Panc1 (cell line): ENCODE results near the gene SLC8B1. TPM values are rescaled to one million over a fixed set of nuclear protein-coding genes. Genes with fewer than 3 reads are reported as not detected.

Experiments
- ATAC-seq: fragments of 200-7000 bp; cut with Tn5 transposase; 2 replicates; pipeline ENCODE4 v1.9.1; 2020; ENCODE audit warnings: mild to moderate bottlenecking, moderate library complexity
- BruUV-seq: library from RNA; stranded (reverse); fragments of 400-500 nt; replicated peaks from 2 replicates; lab custom pipeline; 2021; lab: Mats Ljungman, UMichigan
- CTCF ChIA-PET: fragments of 300-600 bp; sonication (Branson Sonifier 250); formaldehyde crosslinking; loops from one replicate; lab custom pipeline; 2022; ENCODE audit warnings: antibody characterized with exemption; lab: Charles Lee
- POLR2A ChIA-PET: fragments of 300-600 bp; sonication (Branson Sonifier 250); formaldehyde crosslinking; loops from one replicate; lab custom pipeline; 2022; ENCODE audit warnings: antibody characterized with exemption; lab: Charles Lee
- DNase-seq: peaks from one replicate; pipeline ENCODE4 v3.0.0-alpha.2; 2010; ENCODE audit warnings: low read depth, low spot score
- H3K27ac ChIP-seq: 2 replicates; pipeline ENCODE4 v1.5.1; 2011; ENCODE audit warnings: mild to moderate bottlenecking, low read length, inconsistent platforms
- H3K27me3 ChIP-seq: fragments of 200-500 bp; sonication (Bioruptor generic); 2 replicates; pipeline ENCODE4 v1.6.0; 2014; ENCODE audit warnings: low read length, inconsistent platforms; ENCODE audit not compliant: control insufficient read depth, insufficient read depth
- H3K36me3 ChIP-seq: fragments of 200-500 bp; sonication (Bioruptor generic); 2 replicates; pipeline ENCODE4 v1.5.1; 2014; ENCODE audit warnings: inconsistent platforms, mild to moderate bottlenecking, low read length, moderate library complexity; ENCODE audit not compliant: control insufficient read depth, insufficient read depth
- H3K4me1 ChIP-seq: 2 replicates; pipeline ENCODE4 v1.5.1; 2011; ENCODE audit warnings: inconsistent platforms, mild to moderate bottlenecking, low read length, moderate library complexity; ENCODE audit not compliant: control insufficient read depth, insufficient read depth
- H3K4me3 ChIP-seq, 2 experiments: 2 replicates each; pipeline ENCODE4 v1.5.1; 2011 to 2012; ENCODE audit warnings: low read depth in 2 of 2, low read length in 2 of 2, mild to moderate bottlenecking in 2 of 2, inconsistent platforms in 1 of 2, moderate library complexity in 1 of 2
- H3K9me3 ChIP-seq: fragments of 200-500 bp; sonication (Bioruptor generic); 2 replicates; pipeline ENCODE4 v1.5.1; 2014; ENCODE audit warnings: low read depth, mild to moderate bottlenecking, inconsistent platforms, low read length, moderate library complexity; ENCODE audit not compliant: control insufficient read depth, insufficient read depth
- CTCF ChIP-seq: fragments of 450-650 bp; IDR thresholded peaks from 2 replicates; pipeline ENCODE4 v1.5.1; 2017; ENCODE audit warnings: mild to moderate bottlenecking
- POLR2AphosphoS5 ChIP-seq: IDR thresholded peaks from 2 replicates; pipeline ENCODE4 v1.6.1; 2012; ENCODE audit warnings: mild to moderate bottlenecking, low read depth, low read length, moderate library complexity
- SIN3A ChIP-seq: IDR thresholded peaks from 2 replicates; pipeline ENCODE4 v1.6.1; 2012; ENCODE audit warnings: low read depth, mild to moderate bottlenecking, low read length, moderate library complexity, borderline replicate concordance; ENCODE audit not compliant: insufficient read depth
- TCF7L2 ChIP-seq: IDR thresholded peaks from 2 replicates; pipeline ENCODE4 v1.6.1; 2011; ENCODE audit warnings: mild to moderate bottlenecking, low read depth, low read length, inconsistent platforms
- in situ Hi-C: cut with HindIII; loops from 2 replicates; pipeline ENCODE4 v1.10.0; 2016; ENCODE audit warnings: low sequenced_read_pairs, low pct_unique_long_range_greater_than_20kb
- intact Hi-C: fragments of 100-400 bp; cut with micrococcal nuclease; formaldehyde crosslinking; loops from one replicate; pipeline ENCODE4 v1.10.0; 2022; ENCODE audit not compliant: unreplicated experiment
- total RNA-seq: library from RNA; stranded (reverse); gene quantifications from one replicate; pipeline ENCODE4 v1.2.1, GENCODE V29; 2021; ENCODE audit not compliant: unreplicated experiment
- TF ChIP-seq, protein P1 (sequence below), 2 experiments: IDR thresholded peaks; 2 replicates each; pipeline ENCODE4 v1.6.1; 2011 to 2012; ENCODE audit warnings: low read depth in 2 of 2, control low read depth in 1 of 2, low read length in 1 of 2, mild to moderate bottlenecking in 1 of 2, moderate library complexity in 1 of 2; ENCODE audit not compliant: insufficient read depth in 1 of 2

SLC8B1 gene
- total RNA-seq, 1 experiment from 2014 or later: 26.7 TPM

GRCh38 chr12:113366827-113367226, 31.9 kb upstream of the SLC8B1 start:
- ChIA-PET POLR2A (interaction anchor here (0.6 kb wide), 1 partner anchor 143 kb away, joined by 4 read pairs; no protein-coding TSS in a partner anchor), CTCF (no interaction called here)
- TF ChIP-seq CTCF (no peak), TCF7L2 (no peak), SIN3A (no peak), POLR2AphosphoS5 (no peak)
- TF ChIP-seq, protein P1, sequence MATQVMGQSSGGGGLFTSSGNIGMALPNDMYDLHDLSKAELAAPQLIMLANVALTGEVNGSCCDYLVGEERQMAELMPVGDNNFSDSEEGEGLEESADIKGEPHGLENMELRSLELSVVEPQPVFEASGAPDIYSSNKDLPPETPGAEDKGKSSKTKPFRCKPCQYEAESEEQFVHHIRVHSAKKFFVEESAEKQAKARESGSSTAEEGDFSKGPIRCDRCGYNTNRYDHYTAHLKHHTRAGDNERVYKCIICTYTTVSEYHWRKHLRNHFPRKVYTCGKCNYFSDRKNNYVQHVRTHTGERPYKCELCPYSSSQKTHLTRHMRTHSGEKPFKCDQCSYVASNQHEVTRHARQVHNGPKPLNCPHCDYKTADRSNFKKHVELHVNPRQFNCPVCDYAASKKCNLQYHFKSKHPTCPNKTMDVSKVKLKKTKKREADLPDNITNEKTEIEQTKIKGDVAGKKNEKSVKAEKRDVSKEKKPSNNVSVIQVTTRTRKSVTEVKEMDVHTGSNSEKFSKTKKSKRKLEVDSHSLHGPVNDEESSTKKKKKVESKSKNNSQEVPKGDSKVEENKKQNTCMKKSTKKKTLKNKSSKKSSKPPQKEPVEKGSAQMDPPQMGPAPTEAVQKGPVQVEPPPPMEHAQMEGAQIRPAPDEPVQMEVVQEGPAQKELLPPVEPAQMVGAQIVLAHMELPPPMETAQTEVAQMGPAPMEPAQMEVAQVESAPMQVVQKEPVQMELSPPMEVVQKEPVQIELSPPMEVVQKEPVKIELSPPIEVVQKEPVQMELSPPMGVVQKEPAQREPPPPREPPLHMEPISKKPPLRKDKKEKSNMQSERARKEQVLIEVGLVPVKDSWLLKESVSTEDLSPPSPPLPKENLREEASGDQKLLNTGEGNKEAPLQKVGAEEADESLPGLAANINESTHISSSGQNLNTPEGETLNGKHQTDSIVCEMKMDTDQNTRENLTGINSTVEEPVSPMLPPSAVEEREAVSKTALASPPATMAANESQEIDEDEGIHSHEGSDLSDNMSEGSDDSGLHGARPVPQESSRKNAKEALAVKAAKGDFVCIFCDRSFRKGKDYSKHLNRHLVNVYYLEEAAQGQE (IDR thresholded peaks at IDR 0.05; ENCODE audit: insufficient read depth in 1 of 2, low read depth in 2 of 2, low read length in 1 of 2): no peak
- no peak overlapping the region for H3K27ac ChIP-seq
- intact Hi-C loops: no loop called here
- no peaks in the 10 kb centered on the region for H3K9me3 ChIP-seq
- no peaks in the 10 kb centered on the region for H3K4me1 ChIP-seq
- DNase-seq: no peak
- no peak for ATAC-seq
- no peak overlapping the region for H3K4me3 ChIP-seq
- no TSS peak for BruUV-seq
- H3K36me3 ChIP-seq: no peaks in the 10 kb centered on the region
- no peaks in the 10 kb centered on the region for H3K27me3 ChIP-seq
- in situ Hi-C loops: no loop called here

- no TSS peak for BruUV-seq
- Histone ChIP-seq H3K27ac (no peak overlapping the region), H3K36me3 (no peaks in the 10 kb centered on the region), H3K27me3 (no peaks in the 10 kb centered on the region), H3K9me3 (no peaks in the 10 kb centered on the region), H3K4me1 (no peaks in the 10 kb centered on the region), H3K4me3 (no peak overlapping the region)
- ChIA-PET POLR2A (interaction anchor here (0.7 kb wide), 1 partner anchor 14 kb away, joined by 7 read pairs; no protein-coding TSS in a partner anchor), CTCF (no interaction called here)
- no peak for ATAC-seq
- intact Hi-C loops: no loop called here
- no peak for DNase-seq
- in situ Hi-C loops: no loop called here
- TF ChIP-seq SIN3A: no peak
- no peak for TF ChIP-seq POLR2AphosphoS5
- TF ChIP-seq, protein P1 (IDR thresholded peaks at IDR 0.05; ENCODE audit: insufficient read depth in 1 of 2, low read depth in 2 of 2, low read length in 1 of 2): no peak
- TF ChIP-seq CTCF: no peak
- TF ChIP-seq TCF7L2: no peak
These were observed 30.9 kb upstream of the SLC8B1 start for GRCh38 chr12:113365639-113366395.
